Stimulated activated CD8-positive, alpha-beta memory T cell treated with anti-CD3 and anti-CD28 coated beads, Interleukin-2, amount 100 ng/mL, for 48 hours (primary cell): Measurements from ENCODE around the gene GALNT9.
"Not testable (repeated sequence)": the region's sequence is repeated elsewhere in the genome, so short reads cannot be mapped to it uniquely, and the experiment has no call there.

Source experiments
- DNase-seq, 2 donors: peaks; one replicate each; pipeline ENCODE4 v3.0.0-alpha.2; 2020; ENCODE audit warnings: low read depth in 2 of 2

GALNT9 gene

GRCh38 chr12:132329036-132329719 lies at the start of gene GALNT9:
TSS of gene GALNT9 (minus strand) at chr12:132329589. CDS start at chr12:132329203, 386 bp downstream.
- DNase-seq: no peak

DNA sequence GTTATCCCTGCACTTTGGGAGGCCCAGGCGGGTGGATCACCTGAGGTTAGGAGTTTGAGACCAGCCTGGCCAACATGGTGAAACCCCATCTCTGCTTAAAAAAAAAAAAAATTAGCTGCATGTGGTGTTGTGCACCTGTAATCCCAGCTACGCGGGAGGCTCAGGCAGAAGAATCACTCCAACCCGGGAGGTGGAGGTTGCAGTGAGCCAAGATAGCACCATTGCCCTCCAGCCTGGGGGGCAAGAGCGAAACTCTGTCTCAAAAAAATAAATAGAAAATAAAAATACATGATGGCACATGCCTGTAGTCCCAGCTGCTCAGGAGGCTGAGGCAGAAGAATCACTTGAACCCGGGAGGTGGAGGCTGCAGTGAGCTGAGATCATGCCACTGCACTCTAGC lies 49.7 kb upstream of the GALNT9 start:
- not testable (repeated sequence) for DNase-seq

DNA sequence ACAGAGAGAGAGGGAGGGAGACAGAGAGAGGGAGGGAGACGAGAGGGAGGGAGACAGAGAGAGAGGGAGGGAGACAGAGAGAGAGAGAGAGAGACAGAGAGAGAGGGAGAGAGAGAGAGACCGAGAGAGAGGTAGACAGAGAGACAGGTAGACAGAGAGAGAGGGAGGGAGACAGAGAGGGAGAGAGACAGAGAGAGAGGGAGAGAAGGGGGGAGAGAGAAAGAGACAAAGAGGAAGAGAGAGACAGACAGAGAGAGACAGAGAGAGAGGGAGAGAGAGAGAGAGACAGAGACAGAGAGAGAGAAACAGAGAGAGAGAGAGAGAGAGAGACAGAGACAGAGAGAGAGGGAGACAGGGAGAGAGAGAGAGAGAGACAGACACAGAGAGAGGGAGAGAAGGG lies 47.8 kb upstream of the GALNT9 start:
- no peak for DNase-seq

DNA sequence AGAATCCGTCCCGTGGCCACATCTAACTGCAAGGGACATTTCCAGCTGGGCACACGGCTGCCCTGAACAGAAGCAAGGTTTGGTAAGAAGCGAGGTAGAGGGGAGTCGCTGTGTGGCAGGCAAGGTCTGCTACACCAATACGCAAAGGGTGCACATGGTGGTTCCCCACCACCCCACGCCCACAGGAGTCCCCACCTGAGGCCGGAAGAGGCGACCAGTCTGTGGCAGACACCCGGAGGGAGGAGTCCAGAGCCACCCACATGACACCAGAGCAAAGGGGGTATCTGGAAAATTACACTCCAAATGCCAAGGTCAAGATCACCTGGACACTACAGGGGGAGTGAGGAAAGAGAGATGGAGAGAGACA lies 47.1 kb upstream of the GALNT9 start:
- no peak for DNase-seq

DNA sequence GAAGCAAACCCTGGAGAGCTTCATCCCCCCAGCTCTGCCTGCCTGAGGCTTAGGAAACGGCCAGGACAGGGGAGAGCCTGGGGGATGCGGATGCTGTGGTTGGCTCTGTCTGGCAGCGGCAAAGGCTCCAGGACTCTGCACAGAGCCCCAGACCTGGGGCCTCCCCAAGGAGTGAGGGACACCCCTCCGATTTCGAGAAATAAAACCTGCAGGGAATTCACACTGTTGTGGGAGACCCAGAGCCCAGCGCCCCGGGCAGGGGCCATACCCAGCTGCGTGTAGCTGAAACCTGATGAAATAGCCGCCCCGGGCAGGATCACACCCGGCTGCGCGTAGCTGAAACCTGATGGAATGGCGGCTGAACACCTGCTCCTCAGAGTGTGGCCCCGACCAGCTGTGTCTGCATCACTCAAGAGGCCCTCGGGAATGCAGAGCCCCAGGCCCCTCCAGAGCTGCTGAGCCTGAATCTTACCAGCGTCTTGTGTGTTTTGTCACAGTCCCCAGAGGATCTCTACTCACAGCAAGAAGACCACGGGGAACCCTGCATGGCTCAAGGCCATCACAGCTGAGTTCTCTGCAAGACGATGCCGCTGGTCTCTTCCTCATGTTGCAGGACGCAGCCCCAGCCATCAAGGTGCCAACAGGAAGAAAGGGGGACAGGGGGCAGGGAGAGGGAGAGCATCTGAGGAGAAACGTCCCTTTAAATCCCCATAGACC lies 46.5 kb upstream of the GALNT9 start:
- DNase-seq: no peak

DNA sequence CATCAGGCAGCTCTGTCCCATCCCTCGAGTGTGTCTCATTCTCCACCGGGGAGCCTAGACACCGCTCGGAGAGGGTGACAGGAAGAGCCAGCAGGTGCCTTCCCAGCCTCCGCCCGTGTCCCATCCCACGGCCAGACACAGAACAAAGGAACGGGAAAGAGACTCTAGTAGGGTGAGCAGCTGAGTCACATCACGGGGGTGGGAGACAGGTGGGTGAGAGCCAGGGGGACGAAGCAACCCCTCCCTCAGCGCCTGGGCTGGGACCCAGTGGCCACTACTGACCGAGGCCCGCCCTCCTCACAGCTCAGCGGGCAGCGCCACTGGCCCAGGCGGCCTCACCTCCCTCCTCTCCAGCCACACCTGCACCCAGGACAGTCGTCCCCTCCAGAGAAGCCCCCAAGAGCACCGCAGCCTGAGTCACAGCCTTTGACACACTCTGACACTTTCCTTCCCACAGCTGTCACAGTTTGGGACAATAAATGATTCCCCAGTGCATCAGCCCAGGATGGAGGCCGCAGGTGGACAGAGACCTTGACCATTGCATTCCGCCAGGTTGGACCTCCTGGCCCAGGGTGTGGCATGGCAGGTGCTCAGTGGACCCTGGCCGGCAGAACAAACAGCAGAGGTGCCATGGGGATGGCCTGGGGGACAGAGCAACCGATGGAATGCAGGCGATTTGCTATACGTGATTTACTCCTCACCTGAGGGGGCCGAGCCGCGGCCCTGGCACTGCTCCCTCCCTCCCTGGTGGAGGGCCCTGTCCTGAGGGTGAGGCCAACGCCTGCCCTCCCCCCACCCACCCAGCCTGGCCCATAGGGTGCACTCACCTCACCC lies 45.4 kb upstream of the GALNT9 start:
- no peak for DNase-seq

- no peak for DNase-seq
These were observed 44.7 kb upstream of the GALNT9 start for GRCh38 chr12:132373901-132374611.

DNA sequence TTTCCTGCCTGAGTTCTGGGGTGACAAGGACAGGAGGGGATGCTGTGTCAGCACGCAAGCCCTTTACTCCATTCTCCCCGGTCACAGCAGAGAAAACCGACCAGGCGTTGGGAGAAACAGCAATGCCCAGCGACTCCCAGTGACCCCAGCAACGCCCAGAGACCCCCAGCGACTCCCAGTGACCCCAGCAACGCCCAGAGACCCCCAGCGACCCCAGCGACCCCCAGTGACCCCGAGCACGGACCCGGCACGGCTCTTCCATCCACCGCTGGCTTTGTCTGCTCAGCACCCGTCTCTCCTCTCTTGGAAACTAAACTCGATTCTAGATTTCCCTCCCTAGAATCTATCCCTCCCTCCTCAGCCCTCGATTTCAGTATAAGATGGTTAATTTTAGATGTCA lies 38.5 kb upstream of the GALNT9 start:
- no peak for DNase-seq

- no peak for DNase-seq
These were observed 37.9 kb upstream of the GALNT9 start for GRCh38 chr12:132367071-132367851.

GRCh38 chr12:132366341-132366861 lies 37.0 kb upstream of the GALNT9 start:
- no peak for DNase-seq

GRCh38 chr12:132365226-132365625 lies 35.8 kb upstream of the GALNT9 start:
- DNase-seq: no peak

- DNase-seq: no peak
These were observed 35.0 kb upstream of the GALNT9 start for GRCh38 chr12:132364348-132364902.

- DNase-seq: no peak
These were observed 34.4 kb upstream of the GALNT9 start for GRCh38 chr12:132363661-132364347.

GRCh38 chr12:132362996-132363660 lies 33.7 kb upstream of the GALNT9 start:
- no peak for DNase-seq

GRCh38 chr12:132360906-132361777 lies 31.8 kb upstream of the GALNT9 start:
- no peak for DNase-seq

- no peak for DNase-seq
These were observed 31.0 kb upstream of the GALNT9 start for GRCh38 chr12:132360410-132360809.

- no peak for DNase-seq
These were observed 30.6 kb upstream of the GALNT9 start for GRCh38 chr12:132359971-132360370.

DNA sequence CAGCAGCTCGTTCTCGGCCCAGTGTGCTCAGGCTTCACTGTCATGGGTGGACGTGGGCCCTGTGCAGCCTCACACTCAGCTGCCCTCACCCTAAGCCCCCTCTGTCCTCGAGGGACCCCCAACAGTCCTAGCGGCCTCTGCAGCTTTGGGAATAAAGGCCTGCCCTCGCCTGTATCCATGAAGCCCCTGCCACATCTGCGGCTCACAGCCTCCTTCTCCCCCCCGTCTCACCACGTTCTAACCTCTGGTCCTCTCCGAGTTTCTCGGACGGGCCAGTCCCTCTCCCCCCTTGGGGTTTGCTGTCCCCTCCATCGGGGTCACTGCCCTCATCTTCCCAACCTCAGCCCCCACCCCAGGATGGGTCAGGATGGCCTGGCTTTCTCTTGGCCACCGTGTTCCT lies 30.2 kb upstream of the GALNT9 start:
- DNase-seq: no peak
